Cardiac ventricle fibroblast (primary cell): ENCODE measurements around the gene MRPS10. TPM values are rescaled to one million over a fixed set of nuclear protein-coding genes. Genes with fewer than 3 reads are reported as not detected.

ENCODE experiments used
- total RNA-seq: library from RNA; depleted of rRNA; stranded (reverse); fragments of >200 nt; gene quantifications from 2 replicates; pipeline ENCODE4 v1.2.3, GENCODE V29; 2015

Gene MRPS10
- total RNA-seq = 18.2 and 25.0 TPM in 2 replicates

GRCh38 chr6:42217519-42218367, at the start of gene MRPS10:
Gene MRPS10, minus strand, starts transcription at chr6:42217861. Its CDS starts 12 bp downstream, at chr6:42217849.

DNA sequence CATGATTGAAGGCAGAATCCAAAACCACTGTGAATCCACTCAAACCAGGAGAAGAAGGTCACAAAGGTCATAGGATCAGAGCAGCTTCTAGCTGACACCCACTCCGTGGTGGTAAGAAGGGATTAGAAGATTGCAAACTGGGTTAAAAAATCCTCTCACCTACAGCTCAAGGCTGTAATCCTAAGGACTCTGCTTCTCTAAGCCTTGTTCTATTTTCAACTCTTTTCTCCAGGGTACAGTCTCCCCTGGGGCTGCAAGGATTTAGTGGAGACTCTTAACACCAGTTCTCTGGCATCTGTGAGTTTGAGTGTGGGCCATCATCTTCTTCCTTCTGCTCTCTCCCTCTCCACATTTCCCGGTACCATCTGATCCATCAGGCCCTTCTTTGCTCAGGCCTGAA, 44.6 kb downstream of the MRPS10 start, which contains the start of gene GUCA1A:
Gene GUCA1A (plus strand): TSS at position 264 of the 400 bp plus-strand sequence. CDS start 250 bp downstream, outside the sequence.

Other genes starting within 250 kb of the MRPS10 start
- gene TAF8, start 167.3 kb downstream of the MRPS10 start, total RNA-seq = 12.9 and 13.1 TPM in 2 replicates
- 0.54 and 0.94 TPM in 2 replicates for gene C6orf132, start 75.2 kb downstream of the MRPS10 start, total RNA-seq
- gene GUCA1A, start 44.5 kb downstream of the MRPS10 start, total RNA-seq = not detected in 2 replicates
- gene GUCA1B, start 22.9 kb downstream of the MRPS10 start, total RNA-seq = 0.10 TPM in 1 of 2 replicates, not detected in the other
- gene TRERF1, start 234.1 kb upstream of the MRPS10 start, total RNA-seq = 3.6 and 4.6 TPM in 2 replicates